K562 (cell line): ENCODE results near the gene CNTD1. TPM values are rescaled to one million over a fixed set of nuclear protein-coding genes. Genes with fewer than 3 reads are reported as not detected.

ENCODE experiments used
- ATAC-seq: fragments of 200-7000 bp; cut with Tn5 transposase; 3 replicates; pipeline ENCODE4 v1.9.1; 2020; ENCODE audit warnings: moderate library complexity
- BruUV-seq: library from RNA; stranded (reverse); fragments of 400-500 nt; replicated peaks from 2 replicates; lab custom pipeline; 2021; lab: Mats Ljungman, UMichigan
- CTCF ChIA-PET: fragments of 300-600 bp; formaldehyde crosslinking; extraction: SDS; loops from one replicate; lab custom pipeline; 2021; ENCODE audit warnings: low intra/inter-chr PET ratio; lab: Yijun Ruan, JAX
- POLR2A ChIA-PET: fragments of 300-600, 350-650 bp; sonication (Branson Sonifier 250); formaldehyde crosslinking; extraction: SDS; loops from one replicate; lab custom pipeline; 2021; ENCODE audit warnings: antibody characterized with exemption, inconsistent platforms; lab: Yijun Ruan, JAX
- DNase-seq, 4 experiments: peaks; one replicate each; pipeline versions ENCODE4 v3.0.0 to v3.0.0-alpha.2; 2011 to 2018; ENCODE audit warnings: low spot score in 3 of 4, mixed read lengths in 3 of 4; ENCODE audit errors: extremely low read depth in 1 of 4
- FAIRE-seq: peaks from 2 replicates; lab custom pipeline; 2011; peaks lifted over from hg19 to GRCh38; lab: Jason Lieb, UNC
- H2AFZ ChIP-seq: 2 replicates; pipeline ENCODE4 v1.6.0; 2011; ENCODE audit warnings: low read depth, low read length, control low read depth, inconsistent platforms
- H3K27ac ChIP-seq: fragments of 200-600 bp; 3 replicates; pipeline ENCODE4 v1.8.0; 2011; ENCODE audit warnings: low read depth, mild to moderate bottlenecking, control low read depth, inconsistent platforms, low read length, moderate library complexity, mixed read lengths; ENCODE audit errors: extremely low read depth
- H3K27me3 ChIP-seq, 2 experiments: fragments of 300-600 bp in 1 of 2; 2 replicates in 1 of 2; 3 replicates in 1 of 2; pipeline versions ENCODE4 v1.6.0 to v1.8.0; 2011; ENCODE audit warnings: inconsistent platforms in 2 of 2, low read length in 2 of 2, mild to moderate bottlenecking in 1 of 2, mixed read lengths in 1 of 2, moderate library complexity in 1 of 2; ENCODE audit not compliant: control insufficient read depth in 2 of 2, insufficient read depth in 2 of 2
- H3K36me3 ChIP-seq: fragments of 300-600 bp; 3 replicates; pipeline ENCODE4 v1.8.0; 2011; ENCODE audit warnings: mild to moderate bottlenecking, low read length, inconsistent platforms; ENCODE audit not compliant: control insufficient read depth, insufficient read depth
- H3K4me1 ChIP-seq, 2 experiments: fragments of 200-600 bp in 1 of 2; replicated peaks in 1 of 2; 2 replicates in 1 of 2; 3 replicates in 1 of 2; pipeline versions ENCODE4 v1.5.1 to v1.8.0; 2011; ENCODE audit warnings: inconsistent platforms in 2 of 2, low read length in 2 of 2, mild to moderate bottlenecking in 1 of 2, mixed read lengths in 1 of 2, moderate library complexity in 1 of 2; ENCODE audit not compliant: control insufficient read depth in 2 of 2, insufficient read depth in 2 of 2
- H3K4me2 ChIP-seq: 2 replicates; pipeline ENCODE4 v1.6.1; 2011; ENCODE audit warnings: low read length, control low read depth, inconsistent platforms, mixed read lengths; ENCODE audit not compliant: insufficient read depth
- H3K4me3 ChIP-seq: fragments of 200-600 bp; sonication (generic), shearing (Covaris generic); 2 replicates; pipeline ENCODE4 v1.5.1; 2016; ENCODE audit warnings: control low read depth, inconsistent platforms
- H3K79me2 ChIP-seq: fragments of 200-600 bp; 3 replicates; pipeline ENCODE4 v1.8.0; 2011; ENCODE audit warnings: low read length, inconsistent platforms; ENCODE audit not compliant: control insufficient read depth, insufficient read depth
- H3K9ac ChIP-seq, 2 experiments: 2 replicates each; pipeline versions ENCODE4 v1.6.0 to v1.6.1; 2011; ENCODE audit warnings: low read depth in 2 of 2, low read length in 2 of 2, control low read depth in 1 of 2, inconsistent platforms in 1 of 2, mild to moderate bottlenecking in 1 of 2, mixed read lengths in 1 of 2; ENCODE audit not compliant: insufficient read depth in 1 of 2
- H3K9me1 ChIP-seq: one replicate; pipeline ENCODE4 v1.6.0; 2011; ENCODE audit warnings: inconsistent platforms, mild to moderate bottlenecking, low read length, moderate library complexity; ENCODE audit not compliant: control insufficient read depth, insufficient read depth
- H3K9me3 ChIP-seq: replicated peaks from 2 replicates; pipeline ENCODE4 v1.5.1; 2011; ENCODE audit warnings: low read depth, low read length, inconsistent platforms; ENCODE audit not compliant: control insufficient read depth, insufficient read depth
- H4K20me1 ChIP-seq: replicated peaks from 2 replicates; pipeline ENCODE4 v1.6.1; 2011; ENCODE audit warnings: low read length, inconsistent platforms, mixed read lengths; ENCODE audit not compliant: control insufficient read depth, insufficient read depth
- RAD51 ChIP-seq: fragments of 450-650 bp; IDR thresholded peaks from 2 replicates; pipeline ENCODE4 v1.7.1; 2016; ENCODE audit warnings: low read depth, mild to moderate bottlenecking, borderline replicate concordance
- SAFB2 ChIP-seq: fragments of 200-400 bp; formaldehyde crosslinking; IDR thresholded peaks from 2 replicates; pipeline ENCODE4 v1.6.1; 2018; ENCODE audit warnings: borderline replicate concordance, low read length, low read depth, moderate library complexity; ENCODE audit not compliant: severe bottlenecking
- WGBS: fragments of 100-300 bp; shearing (Covaris generic); methylation state at CpG from one replicate; pipeline ENCODE4 v1.1.6; 2016; ENCODE audit warnings: low coverage, mixed read lengths; ENCODE audit not compliant: insufficient coverage; ENCODE audit errors: missing lambda C conversion rate; 5-methylcytosine and 5-hydroxymethylcytosine counted together
- in situ Hi-C: fragments of 300-500 bp; cut with MboI; formaldehyde crosslinking; loops from 4 replicates; pipeline ENCODE4 v1.15.0; 2018; ENCODE audit warnings: inconsistent platforms, mixed read lengths
- intact Hi-C: fragments of 100-400 bp; cut with micrococcal nuclease; formaldehyde crosslinking; loops from 2 replicates; pipeline ENCODE4 v1.14.2; 2022
- polyA plus RNA-seq, 8 experiments: library from polyadenylated mRNA; depleted of rRNA in 4 of 8; stranded (reverse) in 5 of 8; unstranded in 3 of 8; fragments of >200 nt; fragmentation: Nextera tagmentation in 2 of 8; fragmentation: Illumina TruSeq in 1 of 8; extraction: Ambion mirVana in 2 of 8; extraction: Trizol in 1 of 8; gene quantifications; 2 replicates each; pipeline versions ENCODE4 v1.2.1 to v1.2.3, GENCODE V29; 2011 to 2014; ENCODE audit warnings: inconsistent platforms in 1 of 8, missing spikeins in 1 of 8
- total RNA-seq, 7 experiments: library from RNA; depleted of rRNA in 6 of 7; stranded (reverse); fragments of >200 nt in 6 of 7; fragmentation: Illumina TruSeq in 2 of 7; extraction: Trizol in 2 of 7; gene quantifications; 2 replicates each; pipeline versions ENCODE4 v1.2.1 to v1.2.3, GENCODE V29; 2011 to 2021; ENCODE audit warnings: low replicate concordance in 1 of 7

CNTD1 gene
- total and polyA plus RNA-seq, 9 of the 15 experiments (the other 6 are each of a cell fraction or from before 2014, with no cell fraction given), result 0.12 to 0.86 (median 0.41) TPM; not detected in 1

DNA sequence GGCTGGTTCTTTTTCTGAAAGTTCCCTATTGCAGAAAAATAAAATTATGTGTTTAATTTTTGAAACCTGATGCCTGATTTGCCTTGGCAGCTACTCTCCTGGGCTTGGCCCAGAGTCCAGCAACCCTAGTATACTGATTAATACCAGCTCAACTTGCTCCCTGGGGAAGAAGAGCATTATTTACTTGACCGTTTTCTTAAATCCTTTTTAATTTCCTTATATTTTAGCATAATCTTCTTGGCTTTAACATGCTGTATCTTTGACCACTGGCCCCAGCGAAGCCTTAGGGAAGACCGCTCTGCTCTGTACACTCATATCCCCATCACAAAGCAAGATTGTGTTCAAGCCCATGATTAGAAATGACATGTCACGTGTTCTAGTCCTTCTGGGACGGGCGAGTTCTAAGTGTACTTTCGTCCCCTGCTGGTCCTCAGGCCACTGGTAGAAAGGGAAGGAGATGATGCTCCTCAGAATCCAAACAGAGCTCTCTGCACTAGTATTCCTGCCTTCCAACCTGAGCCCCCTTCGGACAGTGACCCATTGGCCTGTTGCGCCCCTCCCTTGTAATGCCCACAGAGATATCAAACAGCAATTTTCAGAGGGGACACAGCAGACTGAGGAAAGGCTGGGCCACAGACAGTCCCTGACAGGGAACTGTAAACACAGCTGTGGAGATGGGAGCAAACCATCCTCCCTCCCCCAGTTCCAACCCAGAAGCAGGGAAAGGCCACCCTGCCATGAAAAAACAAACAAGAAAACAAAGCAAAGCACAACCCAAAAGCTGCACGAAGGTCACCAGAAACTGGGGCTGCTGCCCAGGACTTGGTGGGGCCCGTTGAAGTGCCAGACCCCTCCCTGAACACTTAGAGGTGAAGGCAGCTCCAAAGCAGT, 49.5 kb upstream of the CNTD1 start:
- FAIRE-seq, result no peak
- ATAC-seq, result no peak
- TF ChIP-seq SAFB2 (no peak), RAD51 (0 out of 2 replicates have a peak, but pooled peaks have one; percentile 11)
- TF ChIP-seq, all 486 proteins: peak for 1
- no peak for DNase-seq
- H3K4me2 ChIP-seq, result no peak overlapping the region
- POLR2A ChIA-PET, result interaction anchor here (0.6 to 1.1 kb wide), 9 partner anchors 11 to 398 kb away, joined by 3 to 5 read pairs (median 3); no protein-coding TSS in a partner anchor
- no peaks in the 10 kb centered on the region for H3K36me3 ChIP-seq
- in situ Hi-C loops (no loop called here), intact Hi-C loops (no loop called here)
- no peaks in the 10 kb centered on the region for H3K9me1 ChIP-seq
- H3K9ac ChIP-seq, result no peak overlapping the region; a peak in 1 of 4 replicates
- peaks cover 20 to 21% of the 10 kb centered on the region in 2 experiments; a peak in 4 of 5 replicates for H3K4me1 ChIP-seq
- H3K27ac ChIP-seq, result no peak overlapping the region
- peaks cover 7% of the 10 kb centered on the region; the same call in 2 of the 3 replicates for H3K79me2 ChIP-seq
- 73% methylated on average over 11 of the region's 11 CpGs for WGBS
- no peak overlapping the region for H2AFZ ChIP-seq
- no peak overlapping the region for H3K4me3 ChIP-seq
- H4K20me1 ChIP-seq, result peaks cover 3% of the 10 kb centered on the region; the same call in 1 of the 2 replicates
- no peaks in the 10 kb centered on the region for H3K27me3 ChIP-seq
- BruUV-seq, result no TSS peak
- CTCF ChIA-PET, result no interaction called here
- no peaks in the 10 kb centered on the region for H3K9me3 ChIP-seq
